Measurements from ENCODE around the gene GLIS1.

GLIS1 gene

GRCh38 chr1:53703174-53703573, 35.8 kb downstream of the GLIS1 start:
- no peak overlapping the region for H3K4me3 ChIP-seq (ENCODE audit: low read depth, low read length)
- TF ChIP-seq CTCF (conservative IDR thresholded peaks at IDR 0.05; ENCODE audit: low read depth, low read length): no peak
- DNase-seq (ENCODE audit: low read depth): no peak

GRCh38 chr1:53702341-53702740, 36.6 kb downstream of the GLIS1 start:
- no peak for DNase-seq (ENCODE audit: low read depth)
- no peak for TF ChIP-seq CTCF (conservative IDR thresholded peaks at IDR 0.05; ENCODE audit: low read depth, low read length)
- H3K4me3 ChIP-seq (ENCODE audit: low read depth, low read length): no peak overlapping the region

GRCh38 chr1:53700776-53701175, 38.2 kb downstream of the GLIS1 start:
- no peak for TF ChIP-seq CTCF (conservative IDR thresholded peaks at IDR 0.05; ENCODE audit: low read depth, low read length)
- H3K4me3 ChIP-seq (ENCODE audit: low read depth, low read length): no peak overlapping the region
- DNase-seq (ENCODE audit: low read depth): no peak

- DNase-seq (ENCODE audit: low read depth): no peak
- no peak for TF ChIP-seq CTCF (conservative IDR thresholded peaks at IDR 0.05; ENCODE audit: low read depth, low read length)
- no peak overlapping the region for H3K4me3 ChIP-seq (ENCODE audit: low read depth, low read length)
Measured at GRCh38 chr1:53699981-53700380, 39.0 kb downstream of the GLIS1 start.

- TF ChIP-seq CTCF (conservative IDR thresholded peaks at IDR 0.05; ENCODE audit: low read depth, low read length): no peak
- no peak for DNase-seq (ENCODE audit: low read depth)
- H3K4me3 ChIP-seq (ENCODE audit: low read depth, low read length): no peak overlapping the region
Measured at GRCh38 chr1:53698384-53698980, 40.5 kb downstream of the GLIS1 start.

GRCh38 chr1:53697721-53698383, 41.1 kb downstream of the GLIS1 start:
- no peak overlapping the region for H3K4me3 ChIP-seq (ENCODE audit: low read depth, low read length)
- peak; percentile 20 for DNase-seq (ENCODE audit: low read depth)

More at GRCh38 chr1:53697721-53698383, 41.1 kb downstream of the GLIS1 start:
- TF ChIP-seq CTCF (conservative IDR thresholded peaks at IDR 0.05; ENCODE audit: low read depth, low read length): no peak
